Measurements from ENCODE around the gene REL.
A peak's percentile ranks its signal among the peaks of the same experiment; 100 is the strongest.
"Not testable (repeated sequence)": the region's sequence is repeated elsewhere in the genome, so short reads cannot be mapped to it uniquely, and the experiment has no call there.

The REL gene

GRCh38 chr2:60861736-60862135, 19.6 kb upstream of the REL start:
- Histone ChIP-seq H3K36me3 (ENCODE audit: control insufficient read depth in 2 of 2, insufficient read depth in 1 of 2, low read length in 2 of 2) (no peaks in the 10 kb centered on the region), H3K4me3 (ENCODE audit: low read depth, low read length) (no peak overlapping the region), H3K4me1 (ENCODE audit: control insufficient read depth, insufficient read depth, low read length) (no peaks in the 10 kb centered on the region), H3K9me3 (ENCODE audit: control insufficient read depth, insufficient read depth, low read depth, low read length) (no peaks in the 10 kb centered on the region), H3K27ac (ENCODE audit: extremely low read depth, low read depth, low read length) (no peak overlapping the region)
- POLR2A ChIA-PET: no interaction called here
- CTCF ChIA-PET: no interaction called here
- TF ChIP-seq ZNF555 (tag by site-specific recombination; conservative IDR thresholded peaks at IDR 0.05) (peak; percentile 39), ZNF626 (tag by site-specific recombination; IDR thresholded peaks at IDR 0.05) (no peak)

GRCh38 chr2:60862642-60863041, 18.7 kb upstream of the REL start:
- TF ChIP-seq RBAK (tag by site-specific recombination; IDR thresholded peaks at IDR 0.05) (no peak), ZSCAN30 (tag by site-specific recombination; IDR thresholded peaks at IDR 0.05) (no peak), MYNN (tag by site-specific recombination; IDR thresholded peaks at IDR 0.05; ENCODE audit: borderline replicate concordance) (no peak), ZNF830 (tag by site-specific recombination; IDR thresholded peaks at IDR 0.05; ENCODE audit: low read depth) (no peak), BCL11B (tag by site-specific recombination; IDR thresholded peaks at IDR 0.05; ENCODE audit: low read depth) (no peak), ZNF274 (IDR thresholded peaks at IDR 0.05; ENCODE audit: low read length) (no peak), ZNF274 (tag by site-specific recombination; IDR thresholded peaks at IDR 0.05; ENCODE audit: borderline replicate concordance) (no peak), ZNF624 (tag by site-specific recombination; IDR thresholded peaks at IDR 0.05) (no peak), ZBTB48 (tag by site-specific recombination; IDR thresholded peaks at IDR 0.05) (no peak), ZNF792 (tag by site-specific recombination; IDR thresholded peaks at IDR 0.05) (no peak), ZNF16 (tag by site-specific recombination; IDR thresholded peaks at IDR 0.05; ENCODE audit: low read depth) (no peak), ZFP37 (tag by site-specific recombination; IDR thresholded peaks at IDR 0.05) (no peak), ZNF837 (tag by site-specific recombination; IDR thresholded peaks at IDR 0.05) (no peak), ZXDB (tag by site-specific recombination; IDR thresholded peaks at IDR 0.05) (no peak), ZNF354C (tag by site-specific recombination; IDR thresholded peaks at IDR 0.05; ENCODE audit: borderline replicate concordance, low read depth) (no peak), ZNF529 (tag by site-specific recombination; IDR thresholded peaks at IDR 0.05; ENCODE audit: insufficient replicate concordance) (no peak), ZNF623 (tag by site-specific recombination; IDR thresholded peaks at IDR 0.05) (no peak), ZNF175 (tag by site-specific recombination; IDR thresholded peaks at IDR 0.05) (no peak)
- no peaks in the 10 kb centered on the region for H3K4me1 ChIP-seq (ENCODE audit: control insufficient read depth, insufficient read depth, low read length)
- ChIA-PET CTCF (interaction anchor here (1.2 kb wide), 1 partner anchor 12 kb away, joined by 3 read pairs; no protein-coding TSS in a partner anchor), POLR2A (no interaction called here)
- no peaks in the 10 kb centered on the region for H3K9me3 ChIP-seq (ENCODE audit: control insufficient read depth, insufficient read depth, low read depth, low read length)
- H3K4me3 ChIP-seq (ENCODE audit: low read depth, low read length): no peak overlapping the region
- H3K27ac ChIP-seq (ENCODE audit: extremely low read depth, low read depth, low read length): no peak overlapping the region
- H3K36me3 ChIP-seq (ENCODE audit: control insufficient read depth in 2 of 2, insufficient read depth in 1 of 2, low read length in 2 of 2): no peaks in the 10 kb centered on the region

- H3K4me3 ChIP-seq (ENCODE audit: low read depth, low read length); POLR2A ChIA-PET; CTCF ChIA-PET; H3K27ac ChIP-seq (ENCODE audit: extremely low read depth, low read depth, low read length); H3K36me3 ChIP-seq (ENCODE audit: control insufficient read depth in 2 of 2, insufficient read depth in 1 of 2, low read length in 2 of 2); H3K4me1 ChIP-seq (ENCODE audit: control insufficient read depth, insufficient read depth, low read length); H3K9me3 ChIP-seq (ENCODE audit: control insufficient read depth, insufficient read depth, low read depth, low read length): not testable (repeated sequence)
Observed at GRCh38 chr2:60865361-60865760, 16.0 kb upstream of the REL start.

GRCh38 chr2:60867007-60867406, 14.4 kb upstream of the REL start:
- Histone ChIP-seq H3K36me3 (ENCODE audit: control insufficient read depth in 2 of 2, insufficient read depth in 1 of 2, low read length in 2 of 2) (no peaks in the 10 kb centered on the region), H3K27ac (ENCODE audit: extremely low read depth, low read depth, low read length) (no peak overlapping the region), H3K4me3 (ENCODE audit: low read depth, low read length) (no peak overlapping the region), H3K9me3 (ENCODE audit: control insufficient read depth, insufficient read depth, low read depth, low read length) (no peaks in the 10 kb centered on the region), H3K4me1 (ENCODE audit: control insufficient read depth, insufficient read depth, low read length) (no peaks in the 10 kb centered on the region)
- CTCF ChIA-PET: interaction anchor here (0.6 kb wide), 1 partner anchor 126 kb away, joined by 3 read pairs; no protein-coding TSS in a partner anchor
- POLR2A ChIA-PET: no interaction called here
- TF ChIP-seq ZNF426 (tag by site-specific recombination; IDR thresholded peaks at IDR 0.05) (no peak), ZNF664 (tag by site-specific recombination; IDR thresholded peaks at IDR 0.05) (no peak), KLF17 (tag by site-specific recombination; IDR thresholded peaks at IDR 0.05) (no peak), ZNF830 (tag by site-specific recombination; IDR thresholded peaks at IDR 0.05; ENCODE audit: low read depth) (no peak), AEBP2 (tag by site-specific recombination; IDR thresholded peaks at IDR 0.05; ENCODE audit: borderline replicate concordance) (no peak)

All from HEK293 (cell line).